Aorta (tissue), 5 donors: ENCODE measurements around the gene AP1G1. TPM values are rescaled to one million over a fixed set of nuclear protein-coding genes. Genes with fewer than 3 reads are reported as not detected.

ENCODE experiments used
- ATAC-seq: fragments of 200-7000 bp; cut with Tn5 transposase; one replicate; pipeline ENCODE4 v1.9.1; 2022; ENCODE audit warnings: moderate library complexity; ENCODE audit not compliant: low FRiP score
- DNase-seq, 2 donors: peaks; one replicate each; pipeline ENCODE4 v3.0.0-alpha.2; 2020
- H3K27ac ChIP-seq, 2 donors: one replicate each; pipeline ENCODE4 v1.5.1; 2013; ENCODE audit warnings: low read length in 2 of 2, mild to moderate bottlenecking in 2 of 2, moderate library complexity in 2 of 2, control low read depth in 1 of 2, inconsistent platforms in 1 of 2, low read depth in 1 of 2
- H3K27me3 ChIP-seq, 2 donors: one replicate each; pipeline ENCODE4 v1.6.1; 2013; ENCODE audit warnings: control low read depth in 1 of 2, low read length in 1 of 2, mild to moderate bottlenecking in 1 of 2, moderate library complexity in 1 of 2; ENCODE audit not compliant: insufficient read depth in 2 of 2, control insufficient read depth in 1 of 2
- H3K36me3 ChIP-seq, 2 donors: one replicate each; pipeline ENCODE4 v1.6.1; 2013; ENCODE audit warnings: control low read depth in 1 of 2, low read length in 1 of 2, mild to moderate bottlenecking in 1 of 2; ENCODE audit not compliant: insufficient read depth in 2 of 2, control insufficient read depth in 1 of 2
- H3K4me1 ChIP-seq, 2 donors: one replicate each; pipeline ENCODE4 v1.6.1; 2013; ENCODE audit warnings: low read length in 2 of 2, control low read depth in 1 of 2, mild to moderate bottlenecking in 1 of 2, moderate library complexity in 1 of 2; ENCODE audit not compliant: insufficient read depth in 2 of 2, control insufficient read depth in 1 of 2
- H3K4me3 ChIP-seq, 2 donors: one replicate each; pipeline ENCODE4 v1.5.1; 2013; ENCODE audit warnings: low read length in 2 of 2, control low read depth in 1 of 2, mild to moderate bottlenecking in 1 of 2
- H3K9me3 ChIP-seq: one replicate; pipeline ENCODE4 v1.6.1; 2013; ENCODE audit warnings: mild to moderate bottlenecking, low read length; ENCODE audit not compliant: control insufficient read depth
- WGBS, 2 donors: extraction: QIAGEN DNeasy Blood & Tissue Kit; methylation state at CpG; one replicate each; pipeline ENCODE4 v1.1.7; 2013; 5-methylcytosine and 5-hydroxymethylcytosine counted together
- intact Hi-C, 2 donors: fragments of 100-400 bp; cut with DNase I; formaldehyde crosslinking; loops; one replicate each; pipeline versions ENCODE4 v1.14.2 to v1.15.0; 2022
- long read RNA-seq, 2 donors: library from polyadenylated mRNA; unstranded; transcript quantifications; one replicate each; pipeline ENCODE4 v2.0.0, GENCODE V29; 2020 to 2021
- polyA plus RNA-seq, 2 donors: library from polyadenylated mRNA; stranded (reverse); fragments of 200-250 nt; gene quantifications; one replicate each; pipeline ENCODE4 v1.2.3, GENCODE V29; 2013
- total RNA-seq, 2 donors: library from RNA; stranded (reverse); fragmentation: NEBNext Ultra II Directional; extraction: Animal tissue kit (Norgen Biotek cat#: 25700); gene quantifications; one replicate each; pipeline ENCODE4 v1.2.1, GENCODE V29; 2021
- donor health status: healthy with polysubstance abuse.
- donor health status: Bipolar disorder and iron deficiency.
- donor health status: DM: no; HTN: no; CAD: no.
- donor health status: DM: no; HTN: no; CAD: no.
- donor health status: DM: yes; HTN: yes; CAD: no.

Gene AP1G1
- total RNA-seq (10 to 100 TPM; 72.3 to 87.7 TPM), polyA plus RNA-seq (10 to 100 TPM; 12.4 to 24.1 TPM)
- long read RNA-seq, donor 1, full-length matches to known transcripts: 3 of 15 reads
- long read RNA-seq, donor 1, partial matches to known transcripts: 4 of 15 reads
- long read RNA-seq, donor 1, other reads (novel, unspliced or antisense): 8 of 15 reads
- long read RNA-seq, donor 2, full-length matches to known transcripts: 1 of 15 reads
- long read RNA-seq, donor 2, partial matches to known transcripts: 2 of 15 reads
- long read RNA-seq, donor 2, other reads (novel, unspliced or antisense): 12 of 15 reads

DNA sequence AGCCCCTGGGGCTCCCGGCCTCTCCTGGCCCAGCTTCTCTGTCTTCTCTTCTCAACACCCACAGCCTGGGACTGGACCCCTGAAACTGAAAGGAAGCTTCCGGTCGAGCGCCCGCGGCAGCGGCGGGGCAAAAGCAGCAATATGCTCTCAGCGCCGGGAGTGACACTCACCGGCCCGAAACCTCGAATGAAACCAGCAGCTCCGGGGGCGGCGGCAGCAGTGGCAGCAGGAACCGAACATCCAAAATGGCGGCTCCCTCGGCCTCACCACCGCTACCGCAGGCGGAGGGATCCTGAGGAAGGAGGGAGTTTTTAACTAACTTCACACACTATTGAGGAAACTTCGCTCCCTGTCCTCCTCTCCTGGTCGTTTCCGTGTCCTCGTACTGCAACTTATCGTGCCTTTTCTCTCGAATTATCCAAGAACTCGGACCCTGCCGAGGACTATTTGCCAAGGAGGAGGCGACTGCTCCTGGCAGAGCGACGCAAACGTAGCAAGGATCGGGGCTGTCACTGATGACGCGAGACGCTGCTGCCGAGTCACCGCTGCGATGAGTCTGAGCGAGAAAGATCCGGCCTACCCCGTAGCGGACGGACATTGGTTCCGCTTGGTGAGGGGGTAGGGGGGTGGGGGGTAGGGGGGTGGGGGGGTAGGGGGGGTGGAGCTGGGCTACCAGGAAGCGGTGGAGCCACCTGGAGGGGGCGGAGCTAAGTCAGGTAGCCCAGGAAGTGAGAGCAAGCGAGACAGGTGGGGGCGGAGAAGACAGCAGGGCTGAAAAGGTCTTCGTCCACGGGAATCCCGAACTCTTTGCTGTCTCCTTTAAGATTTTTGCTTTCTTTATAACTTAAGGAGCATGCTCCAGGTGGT lies at the start of gene AP1G1:
Gene AP1G1 (minus strand): TSS at position 242 of the 867 bp plus-strand sequence. CDS start 19,355 bp downstream, outside the sequence.
- peak; percentile 98 for ATAC-seq
- intact Hi-C loops: loop anchor here (2.0 to 10.0 kb wide), 5 partner anchors 38 to 88 kb away; partner anchors contain the start of genes ATXN1L (in 2 of the 2), IST1 (in 2 of the 2), PHLPP2 (in 1 of the 2) and ZNF821 (in 1 of the 2)

GRCh38 chr16:71855937-71856662 lies 47.5 kb upstream of the AP1G1 start:
- H3K4me3 ChIP-seq: no peak overlapping the region
- no peak overlapping the region for H3K27ac ChIP-seq
- peaks cover 0 to under 1% of the 10 kb centered on the region in 2 donors for H3K36me3 ChIP-seq
- intact Hi-C loops: no loop called here
- ATAC-seq (no peak), DNase-seq (no peak)
- H3K27me3 ChIP-seq: no peaks in the 10 kb centered on the region
- WGBS, 2 donors: 76 to 80% methylated on average over 5 of the region's 5 CpGs
- H3K4me1 ChIP-seq: no peaks in the 10 kb centered on the region
- no peaks in the 10 kb centered on the region for H3K9me3 ChIP-seq

More for the DNA sequence above, at the start of gene AP1G1:
- DNase-seq: peak; percentile 97 to 98
- Histone ChIP-seq H3K4me3 (peak within 1 kb of the TSS; percentile 91 to 96), H3K36me3 (no peaks in the 10 kb centered on the region), H3K9me3 (no peaks in the 10 kb centered on the region), H3K4me1 (no peaks in the 10 kb centered on the region), H3K27me3 (no peaks in the 10 kb centered on the region), H3K27ac (peak within 1 kb of the TSS; percentile 69 to 95)
- 0% methylated on average over 53 to 54 of the region's 54 CpGs for WGBS, 2 donors

DNA sequence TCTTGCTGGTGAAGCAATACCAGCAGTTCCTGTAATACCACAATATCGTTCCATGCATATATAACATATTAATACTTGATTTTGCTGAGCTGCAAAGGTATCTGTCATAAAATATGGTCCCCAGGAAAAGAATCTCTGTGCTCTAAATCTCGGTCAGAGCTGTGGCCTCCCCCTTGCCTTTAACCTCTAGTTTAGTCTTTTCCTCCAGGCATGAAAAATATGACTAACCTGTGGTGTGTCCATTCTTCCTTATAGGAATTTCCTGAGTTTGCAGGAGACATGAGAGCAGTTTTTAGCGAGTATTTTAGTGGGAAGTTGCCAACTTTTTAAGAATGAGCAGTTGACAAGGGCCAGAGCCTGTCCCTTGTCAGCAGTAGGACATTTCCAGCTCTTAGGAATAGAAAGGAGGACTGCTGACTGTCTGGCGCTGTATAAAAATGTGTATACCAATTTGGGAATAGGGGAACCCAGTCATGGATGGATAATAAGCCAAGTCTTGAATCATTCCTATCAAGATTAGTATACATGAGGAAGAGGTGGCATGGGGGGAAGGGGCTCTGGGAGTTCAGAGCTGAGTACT lies 45.8 kb upstream of the AP1G1 start:
- intact Hi-C loops: no loop called here
- ATAC-seq (no peak), DNase-seq (no peak)
- H3K4me3 ChIP-seq: no peak overlapping the region
- H3K27ac ChIP-seq: no peak overlapping the region
- H3K27me3 ChIP-seq: no peaks in the 10 kb centered on the region
- no peaks in the 10 kb centered on the region for H3K9me3 ChIP-seq
- WGBS, 2 donors: 66 to 68% methylated on average over 4 of the region's 4 CpGs
- no peaks in the 10 kb centered on the region for H3K4me1 ChIP-seq
- H3K36me3 ChIP-seq: peaks cover 0 to 3% of the 10 kb centered on the region in 2 donors

- Histone ChIP-seq H3K4me3 (no peak overlapping the region), H3K27ac (no peak overlapping the region), H3K36me3 (peaks cover 0 to 5% of the 10 kb centered on the region in 2 donors), H3K4me1 (no peaks in the 10 kb centered on the region), H3K27me3 (no peaks in the 10 kb centered on the region), H3K9me3 (no peaks in the 10 kb centered on the region)
- WGBS, 2 donors: 82 to 85% methylated on average over 4 of the region's 4 CpGs
- intact Hi-C loops: no loop called here
- ATAC-seq (no peak), DNase-seq (no peak)
These were observed 44.8 kb upstream of the AP1G1 start for GRCh38 chr16:71853413-71853812.

GRCh38 chr16:71852561-71852960 lies 43.9 kb upstream of the AP1G1 start:
- intact Hi-C loops: no loop called here
- 96 to 97% methylated on average over 4 of the region's 4 CpGs for WGBS, 2 donors
- no peaks in the 10 kb centered on the region for H3K9me3 ChIP-seq
- H3K27me3 ChIP-seq: no peaks in the 10 kb centered on the region
- DNase-seq (no peak), ATAC-seq (no peak)
- H3K36me3 ChIP-seq: peaks cover 0 to 5% of the 10 kb centered on the region in 2 donors
- no peak overlapping the region for H3K27ac ChIP-seq
- H3K4me3 ChIP-seq: no peak overlapping the region
- H3K4me1 ChIP-seq: no peaks in the 10 kb centered on the region

- Histone ChIP-seq H3K36me3 (peaks cover 0 to 5% of the 10 kb centered on the region in 2 donors), H3K4me1 (no peaks in the 10 kb centered on the region), H3K27ac (no peak overlapping the region), H3K9me3 (no peaks in the 10 kb centered on the region), H3K4me3 (no peak overlapping the region), H3K27me3 (no peaks in the 10 kb centered on the region)
- ATAC-seq: no peak
- DNase-seq: no peak
- 93 to 95% methylated on average over 3 of the region's 3 CpGs for WGBS, 2 donors
- intact Hi-C loops: no loop called here
These were observed 43.5 kb upstream of the AP1G1 start for GRCh38 chr16:71852158-71852557.

GRCh38 chr16:71851746-71852145 lies 43.1 kb upstream of the AP1G1 start:
- H3K27me3 ChIP-seq: no peaks in the 10 kb centered on the region
- ATAC-seq (no peak), DNase-seq (no peak)
- intact Hi-C loops: no loop called here
- peaks cover 0 to 5% of the 10 kb centered on the region in 2 donors for H3K36me3 ChIP-seq
- no peaks in the 10 kb centered on the region for H3K4me1 ChIP-seq
- WGBS, 2 donors: 92 to 93% methylated on average over 8 of the region's 8 CpGs
- no peak overlapping the region for H3K27ac ChIP-seq
- no peak overlapping the region for H3K4me3 ChIP-seq
- H3K9me3 ChIP-seq: no peaks in the 10 kb centered on the region

DNA sequence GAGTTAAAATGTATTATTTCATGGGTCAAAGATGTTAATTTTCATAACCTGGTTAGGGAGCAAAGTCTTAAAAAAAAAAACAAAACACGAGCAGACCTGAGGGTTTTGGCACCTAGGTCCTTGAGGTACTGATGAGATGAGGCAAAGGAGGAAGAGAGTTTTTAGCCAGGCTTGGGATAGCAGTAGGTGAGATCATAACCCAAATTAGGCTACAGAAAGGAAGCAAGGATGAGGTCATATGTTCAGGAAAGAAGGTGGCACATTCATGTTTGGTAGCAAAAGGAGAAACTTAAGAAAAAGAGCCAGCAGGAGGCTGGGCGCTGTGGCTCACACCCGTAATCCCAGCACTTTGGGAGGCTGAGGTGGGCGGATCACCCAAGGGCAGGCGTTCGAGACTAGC lies 40.0 kb upstream of the AP1G1 start:
- peaks cover 0 to 5% of the 10 kb centered on the region in 2 donors for H3K36me3 ChIP-seq
- WGBS, 2 donors: 81 to 85% methylated on average over 6 of the region's 6 CpGs
- H3K27me3 ChIP-seq: no peaks in the 10 kb centered on the region
- H3K4me1 ChIP-seq: no peaks in the 10 kb centered on the region
- ATAC-seq: no peak
- H3K4me3 ChIP-seq: no peak overlapping the region
- intact Hi-C loops: loop anchor here (5.0 kb wide), 1 partner anchor 41 kb away; the partner anchor contains the start of gene AP1G1 (in 2 of the 2)
- H3K9me3 ChIP-seq: no peaks in the 10 kb centered on the region
- DNase-seq: no peak
- no peak overlapping the region for H3K27ac ChIP-seq
